CD4-positive, alpha-beta T cell (primary cell): Measurements from ENCODE around the gene CSNK1E. TPM values are rescaled to one million over a fixed set of nuclear protein-coding genes. Genes with fewer than 3 reads are reported as not detected.
"Not testable (repeated sequence)": the region's sequence is repeated elsewhere in the genome, so short reads cannot be mapped to it uniquely, and the experiment has no call there.

Experiments used
- ATAC-seq: fragments of 200-7000 bp; cut with Tn5 transposase; one replicate; pipeline ENCODE4 v1.10.0; 2022; ENCODE audit warnings: mild to moderate bottlenecking; ENCODE audit not compliant: poor library complexity
- CTCF ChIA-PET: fragments of 350-600 bp; sonication (Branson Sonifier 250); formaldehyde crosslinking; loops from one replicate; lab custom pipeline; 2021; ENCODE audit warnings: antibody characterized with exemption, inconsistent platforms; lab: Charles Lee
- POLR2A ChIA-PET: fragments of 350-600 bp; sonication (Branson Sonifier 250); formaldehyde crosslinking; loops from one replicate; lab custom pipeline; 2021; ENCODE audit warnings: antibody characterized with exemption, inconsistent platforms; lab: Charles Lee
- DNase-seq, 14 experiments: peaks; one replicate each; pipeline ENCODE4 v3.0.0-alpha.2; 2013 to 2020; ENCODE audit warnings: mixed read lengths in 2 of 14
- H3K27ac ChIP-seq, 2 donors: one replicate each; pipeline versions ENCODE4 v1.5.1 to v1.7.0; 2013; ENCODE audit warnings: low read length in 2 of 2, low read depth in 1 of 2, mild to moderate bottlenecking in 1 of 2
- H3K27me3 ChIP-seq, 2 experiments: 1 replicate in 1 of 2; 2 replicates in 1 of 2; pipeline versions ENCODE4 v1.6.1 to v1.7.0; 2013; ENCODE audit warnings: low read length in 2 of 2, control low read depth in 1 of 2, mild to moderate bottlenecking in 1 of 2, moderate library complexity in 1 of 2; ENCODE audit not compliant: insufficient read depth in 2 of 2, control insufficient read depth in 1 of 2
- H3K36me3 ChIP-seq: one replicate; pipeline ENCODE4 v1.6.1; 2013; ENCODE audit warnings: low read length, control low read depth; ENCODE audit not compliant: insufficient read depth
- H3K4me1 ChIP-seq: one replicate; pipeline ENCODE4 v1.6.1; 2013; ENCODE audit warnings: low read length, control low read depth; ENCODE audit not compliant: insufficient read depth
- H3K4me3 ChIP-seq: one replicate; pipeline ENCODE4 v1.5.1; 2013; ENCODE audit warnings: mild to moderate bottlenecking, low read length, moderate library complexity
- H3K9me3 ChIP-seq, 2 experiments: 1 replicate in 1 of 2; 2 replicates in 1 of 2; pipeline versions ENCODE4 v1.6.1 to v1.7.0; 2013; ENCODE audit warnings: low read length in 2 of 2, mild to moderate bottlenecking in 2 of 2, control low read depth in 1 of 2, moderate library complexity in 1 of 2; ENCODE audit not compliant: control insufficient read depth in 1 of 2, insufficient read depth in 1 of 2
- H3K27ac Mint-ChIP-seq: one replicate; pipeline ENCODE4 v1.8.0; 2020; ENCODE audit warnings: mixed read lengths
- H3K27me3 Mint-ChIP-seq: one replicate; pipeline ENCODE4 v1.8.0; 2021; ENCODE audit warnings: mixed read lengths
- H3K36me3 Mint-ChIP-seq: one replicate; pipeline ENCODE4 v1.8.0; 2021; ENCODE audit warnings: low read depth, mixed read lengths
- H3K4me1 Mint-ChIP-seq: one replicate; pipeline ENCODE4 v1.8.0; 2021; ENCODE audit warnings: low read depth, mixed read lengths
- H3K4me3 Mint-ChIP-seq: one replicate; pipeline ENCODE4 v1.8.0; 2020; ENCODE audit warnings: mild to moderate bottlenecking, mixed read lengths
- H3K9me3 Mint-ChIP-seq: one replicate; pipeline ENCODE4 v1.8.0; 2020; ENCODE audit warnings: mixed read lengths
- intact Hi-C, 2 experiments: fragments of 100-400 bp; cut with DNase I in 1 of 2; cut with micrococcal nuclease in 1 of 2; formaldehyde crosslinking; loops; one replicate each; pipeline versions ENCODE4 v1.15.1 to v1.9.0; 2023 to 2025; cut with DNase I, micrococcal nuclease
- polyA plus RNA-seq, 2 donors: library from polyadenylated mRNA; unstranded; fragments of 120-200 nt; gene quantifications; one replicate each; pipeline ENCODE4 v1.2.1, GENCODE V29; 2013
- total RNA-seq, 174 experiments: library from RNA in 2 of 174; stranded (reverse) in 2 of 174; gene quantifications; one replicate each; pipeline ENCODE4 v1.2.3 and lab custom pipeline; 2021 to 2026
- TF ChIP-seq, protein P1 (sequence below): fragments of 200-600 bp; IDR thresholded peaks from one replicate; pipeline ENCODE4 v1.8.0; 2022; ENCODE audit warnings: antibody characterized with exemption, mild to moderate bottlenecking

Gene CSNK1E
- total RNA-seq (100 to 1,000 TPM; 208 to 217 TPM), total RNA-seq (lab: John Stamatoyannopoulos, UW) (26.4 to 89.1 (median 52.6) reads per million in 172 experiments)
- 48.1 TPM for polyA plus RNA-seq (2013, experiment 1 of 2)
- 54.5 TPM for polyA plus RNA-seq (2013, experiment 2 of 2)

DNA sequence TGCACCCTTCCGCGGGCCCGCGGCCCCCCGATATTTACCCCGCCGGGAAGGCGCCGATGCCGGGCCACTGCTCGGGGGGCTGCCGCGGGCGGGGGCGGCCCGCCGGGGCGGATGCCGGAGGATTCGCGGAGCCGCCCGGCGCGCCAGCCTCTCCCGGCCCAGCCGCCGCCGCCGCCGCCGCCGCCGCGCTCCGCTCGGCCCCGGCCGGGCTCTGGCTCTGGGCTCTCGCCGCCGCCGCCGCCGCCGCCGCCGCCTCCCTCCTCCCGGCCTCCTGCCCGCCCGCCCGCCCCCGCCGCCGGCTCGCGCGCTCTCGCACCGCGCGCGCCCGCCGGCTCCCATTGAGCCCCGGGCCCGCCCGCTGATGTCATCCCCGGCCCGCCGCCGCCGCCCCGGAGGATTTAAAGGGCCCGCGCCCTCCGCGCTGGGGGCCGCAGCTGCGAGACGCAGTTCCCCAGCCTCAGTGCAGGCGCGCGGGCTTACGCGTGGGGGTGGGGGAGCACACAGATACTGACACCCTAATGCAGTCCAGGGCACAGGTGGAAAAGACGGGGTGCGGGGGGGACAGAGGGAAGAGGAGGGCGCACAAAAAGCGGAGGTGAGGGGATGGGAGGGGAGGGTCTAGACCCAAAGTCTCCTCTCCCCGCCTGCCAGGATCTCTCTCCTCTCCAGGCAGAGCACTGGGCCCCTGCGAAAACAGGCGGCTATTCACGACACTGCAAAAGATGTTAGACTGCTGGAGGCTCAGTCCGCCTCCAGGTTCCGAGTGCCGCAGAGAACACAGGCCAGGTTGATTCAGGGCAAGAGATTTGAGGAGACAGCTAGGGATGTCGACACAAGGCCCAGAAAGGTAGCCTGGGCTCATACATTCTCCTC, at the start of gene CSNK1E:
Gene CSNK1E, minus strand, starts transcription at position 312 of the 873 bp plus-strand sequence. CDS start 3,276 bp downstream, outside the sequence.
- H3K9me3 ChIP-seq = no peaks in the 10 kb centered on the region
- ATAC-seq (peak; percentile 55), DNase-seq (peak; percentile 37 to 88 (median 70))
- Mint-ChIP-seq H3K4me1 (peaks cover 50% of the 10 kb centered on the region), H3K9me3 (no peaks in the 10 kb centered on the region), H3K27ac (peak within 1 kb of the TSS; percentile 99), H3K4me3 (peak within 1 kb of the TSS; percentile 95), H3K27me3 (no peaks in the 10 kb centered on the region), H3K36me3 (peaks cover 8% of the 10 kb centered on the region)
- peaks cover 54% of the 10 kb centered on the region for H3K4me1 ChIP-seq
- no peaks in the 10 kb centered on the region for H3K27me3 ChIP-seq
- POLR2A ChIA-PET = interaction anchor here (0.6 to 2.5 kb wide), 5 partner anchors 45 to 509 kb away, joined by 3 to 7 read pairs (median 3); partner anchors contain the start of genes MAFF and TMEM184B
- peak within 1 kb of the TSS; percentile 67 for H3K4me3 ChIP-seq
- intact Hi-C loops = loop anchor here (1.0 to 5.0 kb wide), 8 partner anchors 44 to 835 kb away; partner anchors contain the start of genes TMEM184B (in 2 of the 2), CBX6 (in 1 of the 2), CBX7 (in 1 of the 2) and JOSD1 (in 1 of the 2)
- TF ChIP-seq, protein P1, sequence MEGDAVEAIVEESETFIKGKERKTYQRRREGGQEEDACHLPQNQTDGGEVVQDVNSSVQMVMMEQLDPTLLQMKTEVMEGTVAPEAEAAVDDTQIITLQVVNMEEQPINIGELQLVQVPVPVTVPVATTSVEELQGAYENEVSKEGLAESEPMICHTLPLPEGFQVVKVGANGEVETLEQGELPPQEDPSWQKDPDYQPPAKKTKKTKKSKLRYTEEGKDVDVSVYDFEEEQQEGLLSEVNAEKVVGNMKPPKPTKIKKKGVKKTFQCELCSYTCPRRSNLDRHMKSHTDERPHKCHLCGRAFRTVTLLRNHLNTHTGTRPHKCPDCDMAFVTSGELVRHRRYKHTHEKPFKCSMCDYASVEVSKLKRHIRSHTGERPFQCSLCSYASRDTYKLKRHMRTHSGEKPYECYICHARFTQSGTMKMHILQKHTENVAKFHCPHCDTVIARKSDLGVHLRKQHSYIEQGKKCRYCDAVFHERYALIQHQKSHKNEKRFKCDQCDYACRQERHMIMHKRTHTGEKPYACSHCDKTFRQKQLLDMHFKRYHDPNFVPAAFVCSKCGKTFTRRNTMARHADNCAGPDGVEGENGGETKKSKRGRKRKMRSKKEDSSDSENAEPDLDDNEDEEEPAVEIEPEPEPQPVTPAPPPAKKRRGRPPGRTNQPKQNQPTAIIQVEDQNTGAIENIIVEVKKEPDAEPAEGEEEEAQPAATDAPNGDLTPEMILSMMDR = no peak
- no peaks in the 10 kb centered on the region for H3K36me3 ChIP-seq
- CTCF ChIA-PET = no interaction called here
- H3K27ac ChIP-seq = peak within 1 kb of the TSS; percentile 78 to 84

DNA sequence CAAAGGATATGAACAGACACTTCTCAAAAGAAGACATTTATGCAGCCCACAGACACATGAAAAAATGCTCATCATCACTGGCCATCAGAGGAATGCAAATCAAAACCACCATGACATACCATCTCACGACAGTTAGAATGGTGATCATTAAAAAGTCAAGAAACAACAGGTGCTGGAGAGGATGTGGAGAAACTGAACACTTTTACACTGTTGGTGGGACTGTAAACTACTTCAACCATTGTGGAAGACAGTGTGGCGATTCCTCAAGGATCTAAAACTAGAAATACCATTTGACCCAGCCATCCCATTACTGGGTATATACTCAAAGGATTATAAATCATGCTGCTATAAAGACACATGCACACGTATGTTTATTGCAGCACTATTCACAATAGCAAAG, 48.6 kb upstream of the CSNK1E start:
- H3K27ac Mint-ChIP-seq, H3K4me1 Mint-ChIP-seq, H3K36me3 ChIP-seq, H3K27me3 ChIP-seq, H3K4me3 Mint-ChIP-seq, H3K36me3 Mint-ChIP-seq, H3K4me1 ChIP-seq, DNase-seq, CTCF ChIA-PET, POLR2A ChIA-PET, ATAC-seq, intact Hi-C loops, H3K27ac ChIP-seq, H3K27me3 Mint-ChIP-seq, H3K4me3 ChIP-seq, H3K9me3 Mint-ChIP-seq, H3K9me3 ChIP-seq: not testable (repeated sequence)

DNA sequence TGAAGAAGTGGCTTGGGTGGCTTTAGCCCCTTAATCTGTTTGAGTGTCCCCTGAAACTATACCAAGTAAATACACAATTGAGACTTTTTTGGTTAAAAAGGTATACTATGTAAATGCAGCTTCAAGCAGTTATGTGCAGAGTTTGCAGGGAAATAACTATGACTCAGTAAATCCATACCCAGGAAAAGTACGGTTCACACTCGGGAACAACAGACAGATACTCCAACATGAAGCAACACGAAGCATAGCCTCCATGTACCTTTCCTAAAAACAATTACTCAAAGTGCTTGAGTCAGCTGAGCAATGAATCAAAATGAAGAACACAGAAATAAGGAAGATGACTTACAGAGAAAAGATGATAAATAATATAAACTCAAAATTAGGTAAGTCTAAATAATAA, 47.9 kb upstream of the CSNK1E start:
- H3K9me3 Mint-ChIP-seq, H3K27me3 ChIP-seq, H3K27ac ChIP-seq, intact Hi-C loops, CTCF ChIA-PET, POLR2A ChIA-PET, ATAC-seq, H3K4me3 Mint-ChIP-seq, H3K27ac Mint-ChIP-seq, H3K4me3 ChIP-seq, H3K4me1 Mint-ChIP-seq, H3K27me3 Mint-ChIP-seq, H3K36me3 ChIP-seq, DNase-seq, H3K4me1 ChIP-seq, H3K9me3 ChIP-seq, H3K36me3 Mint-ChIP-seq: not testable (repeated sequence)

DNA sequence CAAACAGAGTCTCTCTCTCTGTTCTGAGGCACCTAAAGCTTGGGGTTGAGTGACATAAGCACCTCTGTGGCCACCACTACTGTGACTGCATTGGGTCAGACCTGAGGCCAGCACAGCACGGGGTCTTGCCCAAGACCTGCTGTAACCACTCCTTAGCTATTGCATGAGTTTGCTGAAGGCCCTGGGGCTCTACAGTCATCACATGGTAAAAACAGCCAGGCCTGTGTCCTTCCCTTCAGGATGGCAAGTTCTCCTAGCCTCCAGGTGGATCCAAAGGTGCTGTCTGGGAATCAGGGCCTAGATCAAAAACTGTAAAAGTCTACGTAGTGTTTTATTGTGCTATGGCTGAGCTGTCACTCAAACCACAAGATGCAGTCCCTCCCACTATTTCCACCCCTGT, 43.3 kb upstream of the CSNK1E start:
- POLR2A ChIA-PET, H3K27me3 ChIP-seq, H3K4me1 ChIP-seq, H3K27ac Mint-ChIP-seq, H3K9me3 ChIP-seq, H3K36me3 ChIP-seq, ATAC-seq, H3K27me3 Mint-ChIP-seq, H3K27ac ChIP-seq, H3K9me3 Mint-ChIP-seq, H3K36me3 Mint-ChIP-seq, H3K4me1 Mint-ChIP-seq, intact Hi-C loops, DNase-seq, CTCF ChIA-PET, H3K4me3 Mint-ChIP-seq, H3K4me3 ChIP-seq: not testable (repeated sequence)

DNA sequence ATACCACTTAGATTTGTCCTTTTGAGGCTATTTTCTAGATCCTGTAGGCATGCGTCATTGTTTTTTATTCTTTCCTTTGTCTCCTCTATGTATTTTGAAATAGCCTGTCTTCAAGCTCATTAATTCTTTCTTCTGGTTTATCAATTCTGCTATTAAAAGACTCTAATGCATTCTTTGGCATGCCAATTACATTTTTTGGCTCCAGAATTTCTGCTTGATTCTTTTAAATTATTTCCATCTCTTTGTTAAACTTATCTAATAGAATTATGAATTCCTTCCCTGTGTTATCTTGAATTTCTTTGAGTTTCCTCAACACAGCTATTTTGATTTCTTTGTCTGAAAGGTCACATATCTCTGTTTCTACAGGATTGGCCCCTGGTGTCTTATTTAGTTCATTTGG, 42.6 kb upstream of the CSNK1E start:
- intact Hi-C loops, H3K9me3 Mint-ChIP-seq, H3K4me3 Mint-ChIP-seq, H3K9me3 ChIP-seq, H3K36me3 Mint-ChIP-seq, ATAC-seq, H3K27me3 Mint-ChIP-seq, H3K4me1 ChIP-seq, H3K27me3 ChIP-seq, H3K36me3 ChIP-seq, POLR2A ChIA-PET, H3K4me1 Mint-ChIP-seq, CTCF ChIA-PET, DNase-seq, H3K27ac ChIP-seq, H3K4me3 ChIP-seq, H3K27ac Mint-ChIP-seq: not testable (repeated sequence)

DNA sequence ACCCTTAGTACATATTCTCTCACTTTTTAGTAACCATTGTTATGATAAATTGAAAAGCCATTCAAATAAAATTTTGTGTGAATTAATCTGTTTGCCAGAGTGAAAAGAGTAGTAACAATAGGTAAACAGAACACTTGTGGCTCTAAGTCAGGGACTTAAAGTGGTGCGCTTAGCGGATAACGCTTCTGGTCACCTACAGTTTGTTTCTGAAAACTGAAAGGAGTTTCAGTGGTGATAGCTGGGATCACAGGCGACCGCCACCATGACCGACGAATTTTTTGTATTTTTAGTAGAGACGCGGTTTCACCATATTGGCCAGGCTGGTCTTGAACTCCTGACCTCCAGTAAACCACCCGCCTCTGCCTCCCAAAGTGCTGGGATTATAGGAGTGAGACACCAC, 40.7 kb upstream of the CSNK1E start:
- H3K36me3 ChIP-seq, H3K4me1 ChIP-seq, POLR2A ChIA-PET, DNase-seq, H3K27me3 Mint-ChIP-seq, H3K4me3 Mint-ChIP-seq, H3K27ac ChIP-seq, intact Hi-C loops, H3K27ac Mint-ChIP-seq, CTCF ChIA-PET, ATAC-seq, H3K9me3 ChIP-seq, H3K4me1 Mint-ChIP-seq, H3K36me3 Mint-ChIP-seq, H3K9me3 Mint-ChIP-seq, H3K27me3 ChIP-seq, H3K4me3 ChIP-seq: not testable (repeated sequence)
